HG03432 (cell line): ENCODE results near the gene LMTK3.
A peak's percentile ranks its signal among the peaks of the same experiment; 100 is the strongest.

Source experiments
- ATAC-seq: cut with Tn5 transposase; IDR thresholded peaks from one replicate; pipeline ENCODE4 v1.9.1; 2021; ENCODE audit warnings: mild to moderate bottlenecking, moderate library complexity; ENCODE audit not compliant: unreplicated experiment

The LMTK3 gene

DNA sequence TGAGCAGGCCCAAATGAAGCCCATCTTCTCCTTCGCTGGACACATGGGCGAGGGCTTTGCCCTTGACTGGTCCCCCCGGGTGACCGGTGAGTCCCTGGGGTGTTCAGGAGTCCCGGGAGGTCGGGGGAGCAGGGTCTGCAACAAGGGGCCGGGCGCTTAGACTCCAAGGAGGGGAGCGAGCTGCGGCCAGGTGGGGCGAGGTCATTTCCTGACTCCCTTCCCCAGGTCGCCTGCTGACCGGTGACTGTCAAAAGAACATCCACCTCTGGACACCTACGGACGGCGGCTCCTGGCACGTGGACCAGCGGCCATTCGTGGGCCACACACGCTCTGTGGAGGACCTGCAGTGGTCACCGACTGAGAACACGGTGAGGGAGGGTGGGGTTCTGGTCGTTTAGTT lies 61.2 kb downstream of the LMTK3 start:
- no peak for ATAC-seq

DNA sequence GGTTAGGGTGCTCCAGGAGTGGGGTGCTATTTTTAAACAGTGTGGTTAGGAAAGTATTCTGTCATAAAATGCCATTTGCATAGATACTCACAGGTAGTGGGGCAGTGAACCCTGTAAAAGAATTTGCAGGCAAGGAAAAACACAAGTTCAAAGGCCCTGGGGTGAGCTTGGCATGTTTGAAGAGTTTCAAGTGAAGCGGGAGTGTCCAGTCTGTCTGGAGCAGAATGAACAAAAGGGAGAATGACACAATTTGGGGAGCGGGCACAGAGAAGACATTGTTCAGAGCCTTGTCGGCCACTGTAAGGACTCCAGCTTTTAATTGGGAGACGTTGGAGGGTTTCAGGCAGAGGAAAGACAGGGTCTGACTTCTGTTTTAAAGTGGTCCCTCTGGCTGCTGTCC lies 63.1 kb downstream of the LMTK3 start:
- ATAC-seq: no peak

- ATAC-seq: no peak
Observed at GRCh38 chr19:48446579-48446978, 65.1 kb downstream of the LMTK3 start.

- peak; percentile 78 for ATAC-seq
Observed at GRCh38 chr19:48445606-48446481, 65.8 kb downstream of the LMTK3 start, which contains the start of gene GRWD1. Gene GRWD1, plus strand, starts transcription at chr19:48445983. Its CDS starts 23 bp downstream, at chr19:48446006.

GRCh38 chr19:48445256-48445605 lies 66.4 kb downstream of the LMTK3 start:
- ATAC-seq: peak; percentile 19

- no peak for ATAC-seq
Observed at GRCh38 chr19:48444936-48445200, 66.8 kb downstream of the LMTK3 start.

GRCh38 chr19:48444129-48444935 lies 67.3 kb downstream of the LMTK3 start:
- no peak for ATAC-seq

- ATAC-seq: no peak
Observed at GRCh38 chr19:48443731-48444128, 67.9 kb downstream of the LMTK3 start.

DNA sequence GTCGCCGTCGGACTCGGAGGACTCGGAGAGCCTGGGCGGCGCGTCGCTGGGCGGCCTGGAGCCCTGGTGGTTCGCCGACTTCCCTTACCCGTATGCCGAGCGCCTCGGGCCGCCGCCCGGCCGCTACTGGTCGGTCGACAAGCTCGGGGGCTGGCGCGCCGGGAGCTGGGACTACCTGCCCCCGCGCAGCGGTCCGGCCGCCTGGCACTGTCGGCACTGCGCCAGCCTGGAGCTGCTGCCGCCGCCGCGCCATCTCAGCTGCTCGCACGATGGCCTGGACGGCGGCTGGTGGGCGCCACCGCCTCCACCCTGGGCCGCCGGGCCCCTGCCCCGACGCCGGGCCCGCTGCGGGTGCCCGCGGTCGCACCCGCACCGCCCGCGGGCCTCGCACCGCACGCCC lies 68.4 kb downstream of the LMTK3 start:
- ATAC-seq: no peak

- no peak for ATAC-seq
Observed at GRCh38 chr19:48442116-48443035, 69.3 kb downstream of the LMTK3 start.

GRCh38 chr19:48441360-48442050 lies 70.1 kb downstream of the LMTK3 start:
- ATAC-seq: no peak

GRCh38 chr19:48436586-48436985 lies 75.0 kb downstream of the LMTK3 start:
- no peak for ATAC-seq
